ENCODE results near the gene ZCCHC14. TPM values are rescaled to one million over a fixed set of nuclear protein-coding genes. Genes with fewer than 3 reads are reported as not detected.

Gene ZCCHC14
- total and polyA plus RNA-seq, 4 donors: 7.4 to 31.1 (median 19.3) TPM

GRCh38 chr16:87540897-87541146 lies 48.0 kb upstream of the ZCCHC14 start:
- peaks cover 0 to 5% (median 0%) of the 10 kb centered on the region in 3 donors for H3K27me3 ChIP-seq (ENCODE audit: control insufficient read depth in 3 of 3, insufficient read depth in 3 of 3, low read length in 2 of 3)
- H3K9ac ChIP-seq (ENCODE audit: insufficient read depth in 1 of 2, low read length in 2 of 2): no peak overlapping the region
- H3K4me1 ChIP-seq (ENCODE audit: control insufficient read depth in 5 of 5, insufficient read depth in 5 of 5, low read length in 5 of 5): peaks cover 0 to 10% (median 0%) of the 10 kb centered on the region in 5 donors
- H3K9me3 ChIP-seq (ENCODE audit: control insufficient read depth in 4 of 4, insufficient read depth in 3 of 4, low read length in 3 of 4): peaks cover 0 to under 1% (median under 1%) of the 10 kb centered on the region in 4 donors
- peak overlapping the region; percentile 39 to 49 for H3K27ac ChIP-seq (ENCODE audit: low read depth in 1 of 2, low read length in 1 of 2)
- no peak overlapping the region for H3K4me3 ChIP-seq
- ATAC-seq (ENCODE audit: insufficient read depth, low FRiP score) (no peak), DNase-seq (no peak)
- no peak for TF ChIP-seq CTCF (IDR thresholded peaks at IDR 0.05; ENCODE audit: control extremely low read depth, extremely low read depth)
- WGBS, 2 donors: 72 to 78% methylated on average over 6 of the region's 6 CpGs
- no peaks in the 10 kb centered on the region for H3K36me3 ChIP-seq (ENCODE audit: control insufficient read depth in 4 of 4, insufficient read depth in 4 of 4, low read length in 4 of 4)

GRCh38 chr16:87540072-87540896 lies 47.5 kb upstream of the ZCCHC14 start:
- peaks cover 0 to 10% (median 0%) of the 10 kb centered on the region in 5 donors for H3K4me1 ChIP-seq (ENCODE audit: control insufficient read depth in 5 of 5, insufficient read depth in 5 of 5, low read length in 5 of 5)
- H3K27ac ChIP-seq (ENCODE audit: low read depth in 1 of 2, low read length in 1 of 2): peak overlapping the region in 1 of 2 donors; percentile 49
- H3K27me3 ChIP-seq (ENCODE audit: control insufficient read depth in 3 of 3, insufficient read depth in 3 of 3, low read length in 2 of 3): peaks cover 0 to 5% (median 0%) of the 10 kb centered on the region in 3 donors
- H3K36me3 ChIP-seq (ENCODE audit: control insufficient read depth in 4 of 4, insufficient read depth in 4 of 4, low read length in 4 of 4): no peaks in the 10 kb centered on the region
- H3K9me3 ChIP-seq (ENCODE audit: control insufficient read depth in 4 of 4, insufficient read depth in 3 of 4, low read length in 3 of 4): peaks cover 0 to 1% (median 0%) of the 10 kb centered on the region in 4 donors
- no peak overlapping the region for H3K9ac ChIP-seq (ENCODE audit: insufficient read depth in 1 of 2, low read length in 2 of 2)
- DNase-seq (peak in 2 of 3 donors; percentile 45 to 47), ATAC-seq (ENCODE audit: insufficient read depth, low FRiP score) (no peak)
- H3K4me3 ChIP-seq: no peak overlapping the region
- 43 to 46% methylated on average over 20 of the region's 20 CpGs for WGBS, 2 donors
- TF ChIP-seq CTCF (IDR thresholded peaks at IDR 0.05; ENCODE audit: control extremely low read depth, extremely low read depth): no peak

GRCh38 chr16:87539113-87539512 lies 46.3 kb upstream of the ZCCHC14 start:
- Histone ChIP-seq H3K27me3 (ENCODE audit: control insufficient read depth in 3 of 3, insufficient read depth in 3 of 3, low read length in 2 of 3) (peaks cover 0 to 5% (median 0%) of the 10 kb centered on the region in 3 donors), H3K4me3 (no peak overlapping the region), H3K9me3 (ENCODE audit: control insufficient read depth in 4 of 4, insufficient read depth in 3 of 4, low read length in 3 of 4) (peaks cover 0 to 7% (median 0%) of the 10 kb centered on the region in 4 donors), H3K4me1 (ENCODE audit: control insufficient read depth in 5 of 5, insufficient read depth in 5 of 5, low read length in 5 of 5) (peaks cover 0 to 10% (median 0%) of the 10 kb centered on the region in 5 donors), H3K27ac (ENCODE audit: low read depth in 1 of 2, low read length in 1 of 2) (no peak overlapping the region), H3K9ac (ENCODE audit: insufficient read depth in 1 of 2, low read length in 2 of 2) (no peak overlapping the region), H3K36me3 (ENCODE audit: control insufficient read depth in 4 of 4, insufficient read depth in 4 of 4, low read length in 4 of 4) (no peaks in the 10 kb centered on the region)
- ATAC-seq (ENCODE audit: insufficient read depth, low FRiP score) (no peak), DNase-seq (no peak)
- WGBS, 2 donors: 84 to 95% methylated on average over 11 of the region's 11 CpGs
- no peak for TF ChIP-seq CTCF (IDR thresholded peaks at IDR 0.05; ENCODE audit: control extremely low read depth, extremely low read depth)

Data from lung (tissue), 12 donors.